ENCODE measurements around the gene ZNRF1. TPM values are rescaled to one million over a fixed set of nuclear protein-coding genes. Genes with fewer than 3 reads are reported as not detected.

ZNRF1 gene
- total and polyA plus RNA-seq, 10 of the 15 experiments (the other 5 are each of a cell fraction or from before 2014, with no cell fraction given), result 5.8 to 25.9 (median 14.3) TPM

- TF ChIP-seq MLLT1 (IDR thresholded peaks at IDR 0.05), result no peak
- TF ChIP-seq KDM1A (IDR thresholded peaks at IDR 0.05; ENCODE audit: borderline replicate concordance), result no peak
- TF ChIP-seq IRF5 (IDR thresholded peaks at IDR 0.05; ENCODE audit: borderline replicate concordance), result no peak
- TF ChIP-seq TARDBP (IDR thresholded peaks at IDR 0.05; ENCODE audit: borderline replicate concordance), result no peak
- no peak for TF ChIP-seq JUND (IDR thresholded peaks at IDR 0.05; ENCODE audit: low read depth, low read length)
- TF ChIP-seq HDGF (IDR thresholded peaks at IDR 0.05), result no peak
- TF ChIP-seq E2F8 (IDR thresholded peaks at IDR 0.05; ENCODE audit: low read depth, partially characterized antibody), result no peak
- no peak for TF ChIP-seq NFIC (IDR thresholded peaks at IDR 0.05; ENCODE audit: low read depth, low read length)
- TF ChIP-seq EP300 (IDR thresholded peaks at IDR 0.05; ENCODE audit: borderline replicate concordance in 1 of 2, control insufficient read depth in 1 of 2, low read depth in 2 of 2, low read length in 2 of 2), result no peak
- no peak for TF ChIP-seq WRNIP1 (IDR thresholded peaks at IDR 0.05; ENCODE audit: borderline replicate concordance, low read depth, low read length)
These were observed 85.0 kb downstream of the ZNRF1 start (continued) for GRCh38 chr16:75083813-75084212.

Data from GM12878 (cell line).